Gastroesophageal sphincter (tissue), 4 donors: ENCODE results near the gene PSMA5. TPM values are rescaled to one million over a fixed set of nuclear protein-coding genes. Genes with fewer than 3 reads are reported as not detected.
"Not testable (repeated sequence)": the region's sequence is repeated elsewhere in the genome, so short reads cannot be mapped to it uniquely, and the experiment has no call there.

Experiments
- ATAC-seq: fragments of 150-250 bp; one replicate; pipeline ENCODE4 v1.9.1; 2016; ENCODE audit warnings: mild to moderate bottlenecking, moderate library complexity
- H3K27ac ChIP-seq, 4 donors: fragments of 200-600 bp; sonication (generic) in 3 of 4; 1 replicate in 3 of 4; 2 replicates in 1 of 4; pipeline ENCODE4 v1.5.1; 2016 to 2019
- H3K27me3 ChIP-seq: fragments of 200-600 bp; sonication (generic); one replicate; pipeline ENCODE4 v1.5.1; 2019
- H3K36me3 ChIP-seq, 2 donors: fragments of 200-600 bp; sonication (generic); one replicate each; pipeline ENCODE4 v1.5.1; 2019; ENCODE audit warnings: control low read depth in 1 of 2
- H3K4me1 ChIP-seq, 3 donors: fragments of 200-600 bp; sonication (generic); 1 replicate in 2 of 3; 2 replicates in 1 of 3; pipeline ENCODE4 v1.5.1; 2016 to 2019; ENCODE audit warnings: control low read depth in 2 of 3
- H3K4me3 ChIP-seq, 2 donors: fragments of 200-600 bp; sonication (generic); one replicate each; pipeline ENCODE4 v1.5.1; 2019; ENCODE audit warnings: mild to moderate bottlenecking in 1 of 2, moderate library complexity in 1 of 2
- H3K9me3 ChIP-seq, 3 donors: fragments of 200-600 bp; sonication (generic); one replicate each; pipeline ENCODE4 v1.5.1; 2017 to 2019; ENCODE audit warnings: control low read depth in 2 of 3
- CTCF ChIP-seq, 4 experiments: fragments of 200-600 bp in 2 of 4; fragments of 450-650 bp in 2 of 4; sonication (generic) in 1 of 4; IDR thresholded peaks; one replicate each; pipeline ENCODE4 v1.5.1; 2017 to 2019; ENCODE audit warnings: antibody characterized with exemption in 4 of 4, mild to moderate bottlenecking in 2 of 4, moderate library complexity in 2 of 4
- EP300 ChIP-seq: sonication (generic); formaldehyde crosslinking; IDR thresholded peaks from one replicate; pipeline ENCODE4 v1.6.1; 2017; ENCODE audit warnings: antibody characterized with exemption, mild to moderate bottlenecking
- POLR2A ChIP-seq, 2 donors: fragments of 450-650 bp; IDR thresholded peaks; one replicate each; pipeline ENCODE4 v1.6.1; 2017; ENCODE audit warnings: antibody characterized with exemption in 2 of 2, mild to moderate bottlenecking in 2 of 2, moderate library complexity in 1 of 2
- POLR2AphosphoS5 ChIP-seq: sonication (generic); formaldehyde crosslinking; IDR thresholded peaks from one replicate; pipeline ENCODE4 v1.6.1; 2017; ENCODE audit warnings: antibody characterized with exemption
- WGBS, 2 donors: methylation state at CpG; one replicate each; pipeline ENCODE4 v1.1.5; 2018; ENCODE audit warnings: low coverage in 1 of 2; 5-methylcytosine and 5-hydroxymethylcytosine counted together
- total RNA-seq, 4 donors: library from RNA; depleted of rRNA; stranded (reverse); fragments of >200 nt; gene quantifications; one replicate each; pipeline ENCODE4 v1.1.0, GENCODE V29; 2016

PSMA5 gene
- total RNA-seq, 4 donors from 2014 or later: 28.2 to 61.5 (median 30.4) TPM

- Histone ChIP-seq H3K27ac (no peak overlapping the region), H3K9me3 (no peaks in the 10 kb centered on the region), H3K4me3 (no peak overlapping the region), H3K27me3 (no peaks in the 10 kb centered on the region), H3K36me3 (no peaks in the 10 kb centered on the region), H3K4me1 (peaks cover 3 to 87% (median 28%) of the 10 kb centered on the region in 3 donors)
- WGBS, 2 donors: 79 to 86% methylated on average over 1 to 4 of the region's 4 CpGs
- no peak for TF ChIP-seq POLR2A (IDR thresholded peaks at IDR 0.05)
- no peak for TF ChIP-seq POLR2AphosphoS5
- TF ChIP-seq EP300: no peak
- TF ChIP-seq CTCF (IDR thresholded peaks at IDR 0.05): no peak
- no peak for ATAC-seq
Observed at GRCh38 chr1:109377698-109378097, 48.5 kb downstream of the PSMA5 start.

- not testable (repeated sequence) for H3K27me3 ChIP-seq, H3K9me3 ChIP-seq, H3K36me3 ChIP-seq, H3K4me3 ChIP-seq, ATAC-seq
- peaks cover 9 to 92% (median 27%) of the 10 kb centered on the region in 3 donors for H3K4me1 ChIP-seq
- 88 to 100% methylated on average over 1 to 2 of the region's 2 CpGs for WGBS, 2 donors
- H3K27ac ChIP-seq: peak overlapping the region in 2 of 4 donors; percentile 87 to 88
Observed at GRCh38 chr1:109373696-109374095, 52.6 kb downstream of the PSMA5 start.

GRCh38 chr1:109373126-109373525 lies 53.1 kb downstream of the PSMA5 start:
- Histone ChIP-seq H3K4me3 (no peak overlapping the region), H3K27ac (peak overlapping the region in 3 of 4 donors; percentile 20 to 88 (median 87)), H3K36me3 (peaks cover 0 to 3% of the 10 kb centered on the region in 2 donors), H3K9me3 (no peaks in the 10 kb centered on the region), H3K27me3 (no peaks in the 10 kb centered on the region), H3K4me1 (peaks cover 9 to 97% (median 27%) of the 10 kb centered on the region in 3 donors)
- no peak for ATAC-seq
- 39 to 42% methylated on average over 4 to 5 of the region's 5 CpGs for WGBS, 2 donors
- TF ChIP-seq EP300: no peak
- no peak for TF ChIP-seq CTCF (IDR thresholded peaks at IDR 0.05)
- TF ChIP-seq POLR2A (IDR thresholded peaks at IDR 0.05): no peak
- TF ChIP-seq POLR2AphosphoS5: no peak

GRCh38 chr1:109372281-109372680 lies 54.0 kb downstream of the PSMA5 start:
- ATAC-seq: no peak
- H3K27ac ChIP-seq: peak overlapping the region; percentile 85 to 99 (median 88)
- 93 to 98% methylated on average over 3 to 6 of the region's 6 CpGs for WGBS, 2 donors
- H3K27me3 ChIP-seq: no peaks in the 10 kb centered on the region
- H3K36me3 ChIP-seq: peaks cover 0 to 9% of the 10 kb centered on the region in 2 donors
- H3K9me3 ChIP-seq: no peaks in the 10 kb centered on the region
- H3K4me3 ChIP-seq: no peak overlapping the region
- TF ChIP-seq CTCF (IDR thresholded peaks at IDR 0.05) (no peak), POLR2A (IDR thresholded peaks at IDR 0.05) (no peak), POLR2AphosphoS5 (no peak), EP300 (no peak)
- H3K4me1 ChIP-seq: peaks cover 9 to 94% (median 24%) of the 10 kb centered on the region in 3 donors

GRCh38 chr1:109371341-109371739 lies 54.9 kb downstream of the PSMA5 start:
- WGBS, 2 donors: 5 to 26% methylated on average over 2 to 4 of the region's 4 CpGs
- no peak for TF ChIP-seq EP300
- TF ChIP-seq POLR2AphosphoS5: peak; percentile 83
- no peaks in the 10 kb centered on the region for H3K9me3 ChIP-seq
- no peaks in the 10 kb centered on the region for H3K27me3 ChIP-seq
- peak overlapping the region; percentile 85 to 99 (median 88) for H3K27ac ChIP-seq
- peaks cover 9 to 85% (median 24%) of the 10 kb centered on the region in 3 donors for H3K4me1 ChIP-seq
- peak overlapping the region; percentile 17 to 23 for H3K4me3 ChIP-seq
- peak; percentile 79 for ATAC-seq
- H3K36me3 ChIP-seq: peaks cover 0 to 18% of the 10 kb centered on the region in 2 donors

GRCh38 chr1:109370712-109371340 lies 55.4 kb downstream of the PSMA5 start:
- ATAC-seq: peak; percentile 72
- H3K9me3 ChIP-seq: no peaks in the 10 kb centered on the region
- H3K27ac ChIP-seq: peak overlapping the region; percentile 85 to 99 (median 88)
- WGBS, 2 donors: 22 to 27% methylated on average over 7 of the region's 7 CpGs
- H3K36me3 ChIP-seq: peaks cover 0 to 24% of the 10 kb centered on the region in 2 donors
- no peaks in the 10 kb centered on the region for H3K27me3 ChIP-seq
- peak overlapping the region; percentile 17 to 23 for H3K4me3 ChIP-seq
- peaks cover 9 to 82% (median 24%) of the 10 kb centered on the region in 3 donors for H3K4me1 ChIP-seq
- no peak for TF ChIP-seq CTCF (IDR thresholded peaks at IDR 0.05)
- TF ChIP-seq POLR2AphosphoS5: peak; percentile 80
